ELR (cell line): ENCODE results near the gene SEPSECS.

ENCODE experiments used
- DNase-seq: peaks from one replicate; pipeline ENCODE4 v3.0.0-alpha.2; 2015; ENCODE audit warnings: low read depth

SEPSECS gene

GRCh38 chr4:25081866-25082471 lies 78.3 kb downstream of the SEPSECS start:
- no peak for DNase-seq

GRCh38 chr4:25080571-25080970 lies 79.7 kb downstream of the SEPSECS start:
- no peak for DNase-seq

GRCh38 chr4:25078523-25078922 lies 81.7 kb downstream of the SEPSECS start:
- DNase-seq = no peak

- no peak for DNase-seq
Observed at GRCh38 chr4:25076625-25077398, 83.4 kb downstream of the SEPSECS start.

- no peak for DNase-seq
Observed at GRCh38 chr4:25075851-25076250, 84.4 kb downstream of the SEPSECS start.

GRCh38 chr4:25075129-25075528 lies 85.1 kb downstream of the SEPSECS start:
- no peak for DNase-seq

GRCh38 chr4:25070545-25070944 lies 89.7 kb downstream of the SEPSECS start:
- no peak for DNase-seq
